GM23338 (cell line): ENCODE data around the gene HSH2D. TPM values are rescaled to one million over a fixed set of nuclear protein-coding genes. Genes with fewer than 3 reads are reported as not detected.

Experiments used
- ATAC-seq: fragments of 200-7000 bp; cut with Tn5 transposase; 3 replicates; pipeline ENCODE4 v1.9.1; 2020
- DNase-seq: peaks from one replicate; pipeline ENCODE4 v3.0.0-alpha.2; 2015; ENCODE audit warnings: low spot score
- H2AFZ ChIP-seq: fragments of 200-600 bp; sonication (generic); 2 replicates; pipeline ENCODE4 v1.8.0; 2016; ENCODE audit warnings: antibody characterized with exemption, mild to moderate bottlenecking, moderate library complexity
- H3F3A ChIP-seq: fragments of 200-600 bp; sonication (generic); replicated peaks from 2 replicates; pipeline ENCODE4 v1.8.0; 2017; ENCODE audit warnings: antibody characterized with exemption, mixed run types, low read depth
- H3K27ac ChIP-seq: fragments of 200-600 bp; sonication (generic); 2 replicates; pipeline ENCODE4 v1.6.1; 2016; ENCODE audit warnings: low read depth
- H3K27me3 ChIP-seq: fragments of 200-600 bp; sonication (generic); 2 replicates; pipeline ENCODE4 v1.8.0; 2016; ENCODE audit warnings: mild to moderate bottlenecking, mixed run types, moderate library complexity; ENCODE audit not compliant: insufficient read depth
- H3K36me3 ChIP-seq: fragments of 200-600 bp; sonication (generic); 2 replicates; pipeline ENCODE4 v1.8.0; 2016; ENCODE audit warnings: mild to moderate bottlenecking; ENCODE audit not compliant: insufficient read depth
- H3K4me1 ChIP-seq: fragments of 200-600 bp; sonication (generic); 2 replicates; pipeline ENCODE4 v1.8.0; 2016; ENCODE audit warnings: mild to moderate bottlenecking, moderate library complexity; ENCODE audit not compliant: insufficient read depth
- H3K4me2 ChIP-seq: fragments of 200-600 bp; sonication (generic); 2 replicates; pipeline ENCODE4 v1.7.1; 2017; ENCODE audit warnings: mixed run types
- H3K4me3 ChIP-seq: fragments of 200-600 bp; sonication (generic); 2 replicates; pipeline ENCODE4 v1.6.1; 2016; ENCODE audit warnings: mixed run types
- H3K79me2 ChIP-seq: fragments of 200-600 bp; sonication (generic); replicated peaks from 2 replicates; pipeline ENCODE4 v1.8.0; 2017; ENCODE audit warnings: mild to moderate bottlenecking; ENCODE audit not compliant: insufficient read depth
- H3K9me2 ChIP-seq: fragments of 200-600 bp; sonication (generic); 2 replicates; pipeline ENCODE4 v1.8.0; 2017; ENCODE audit not compliant: insufficient read depth
- H4K20me1 ChIP-seq: fragments of 200-600 bp; sonication (generic); replicated peaks from 2 replicates; pipeline ENCODE4 v1.8.0; 2017; ENCODE audit warnings: mild to moderate bottlenecking; ENCODE audit not compliant: insufficient read depth
- H3K27ac Mint-ChIP-seq: 2 replicates; pipeline ENCODE4 v1.8.0; 2020; ENCODE audit warnings: inconsistent platforms, mild to moderate bottlenecking, moderate library complexity, mixed read lengths
- H3K27me3 Mint-ChIP-seq: 3 replicates; pipeline ENCODE4 v1.8.0; 2022; ENCODE audit warnings: low read depth, mild to moderate bottlenecking, moderate library complexity, mixed read lengths, inconsistent platforms; ENCODE audit not compliant: insufficient read depth, poor library complexity
- H3K36me3 Mint-ChIP-seq: 3 replicates; pipeline ENCODE4 v1.8.0; 2021; ENCODE audit warnings: low read depth, mild to moderate bottlenecking, inconsistent platforms, moderate library complexity, mixed read lengths
- H3K4me1 Mint-ChIP-seq: 3 replicates; pipeline ENCODE4 v1.8.0; 2020; ENCODE audit warnings: mild to moderate bottlenecking, inconsistent platforms, mixed read lengths
- H3K4me3 Mint-ChIP-seq: 3 replicates; pipeline ENCODE4 v1.8.0; 2021; ENCODE audit warnings: moderate library complexity, mild to moderate bottlenecking, inconsistent platforms, mixed read lengths
- H3K9me3 Mint-ChIP-seq: 3 replicates; pipeline ENCODE4 v1.8.0; 2020; ENCODE audit warnings: moderate library complexity, mild to moderate bottlenecking, inconsistent platforms, mixed read lengths
- EZH2phosphoT487 ChIP-seq: fragments of 200-600 bp; sonication (generic); IDR thresholded peaks from one replicate; pipeline ENCODE4 v1.8.1; 2018; ENCODE audit warnings: antibody characterized with exemption; ENCODE audit not compliant: unreplicated experiment
- JUNB ChIP-seq: IDR thresholded peaks from one replicate; pipeline ENCODE4 v1.6.1; 2016; ENCODE audit warnings: antibody characterized with exemption; ENCODE audit not compliant: unreplicated experiment
- NANOG ChIP-seq: IDR thresholded peaks from 2 replicates; pipeline ENCODE4 v1.6.1; 2016; ENCODE audit warnings: antibody characterized with exemption, borderline replicate concordance
- REST ChIP-seq: IDR thresholded peaks from one replicate; pipeline ENCODE4 v1.6.1; 2018; ENCODE audit warnings: antibody characterized with exemption; ENCODE audit not compliant: unreplicated experiment
- STAT1 ChIP-seq: IDR thresholded peaks from one replicate; pipeline ENCODE4 v1.6.1; 2016; ENCODE audit warnings: antibody characterized with exemption; ENCODE audit not compliant: unreplicated experiment
- ZNF114 ChIP-seq: fragments of 250-450 bp; sonication (Bioruptor Pico); IDR thresholded peaks from 2 replicates; pipeline ENCODE4 v1.5.0; 2020; ENCODE audit warnings: mild to moderate bottlenecking, moderate library complexity
- ZNF462 ChIP-seq: fragments of 250-450 bp; sonication (Bioruptor Pico); IDR thresholded peaks from 2 replicates; pipeline ENCODE4 v1.5.0; 2020; ENCODE audit warnings: mild to moderate bottlenecking, moderate library complexity
- polyA plus RNA-seq: library from polyadenylated mRNA; unstranded; fragments of >200 nt; fragmentation: Nextera tagmentation; extraction: Ambion mirVana; gene quantifications from 2 replicates; pipeline ENCODE4 v1.2.1, GENCODE V29; 2016
- total RNA-seq: library from RNA; depleted of rRNA; stranded (reverse); fragments of >200 nt; shearing (Covaris generic); gene quantifications from 2 replicates; pipeline ENCODE4 v1.2.3, GENCODE V29; 2014

The HSH2D gene
- total and polyA plus RNA-seq, 2 experiments from 2014 or later: 0.81 to 1.4 TPM

- TF ChIP-seq ZNF462 (CRISPR knock-in tag) (no peak), REST (no peak)
Measured at GRCh38 chr19:16098416-16098768, 45.1 kb upstream of the HSH2D start (continued).

- 0 out of 2 replicates have a peak, but pooled peaks cover 10% of the 10 kb centered on the region for H4K20me1 ChIP-seq
- DNase-seq (no peak), ATAC-seq (no peak)
- H3K36me3 ChIP-seq: peaks cover 64% of the 10 kb centered on the region
- no peaks in the 10 kb centered on the region for H3K27me3 ChIP-seq
- H3K4me1 ChIP-seq: no peaks in the 10 kb centered on the region
- H3K27ac Mint-ChIP-seq: no peak overlapping the region
- H3K9me2 ChIP-seq: no peaks in the 10 kb centered on the region
- peaks cover 92% of the 10 kb centered on the region for H3K36me3 Mint-ChIP-seq
- 0 out of 2 replicates have a peak, but pooled peaks cover 3% of the 10 kb centered on the region for H3F3A ChIP-seq
- H3K27ac ChIP-seq: no peak overlapping the region
- 0 out of 2 replicates have a peak, but pooled peaks cover 4% of the 10 kb centered on the region for H3K79me2 ChIP-seq
- H3K9me3 Mint-ChIP-seq: no peaks in the 10 kb centered on the region
- H3K4me1 Mint-ChIP-seq: no peaks in the 10 kb centered on the region
- H3K27me3 Mint-ChIP-seq: peaks cover 6% of the 10 kb centered on the region
- H3K4me3 Mint-ChIP-seq: no peak overlapping the region
- no peak overlapping the region for H3K4me3 ChIP-seq
- no peak overlapping the region for H2AFZ ChIP-seq
- no peak overlapping the region for H3K4me2 ChIP-seq
- TF ChIP-seq STAT1 (no peak), ZNF462 (CRISPR knock-in tag) (no peak), NANOG (no peak), ZNF114 (CRISPR knock-in tag) (no peak), JUNB (no peak), EZH2phosphoT487 (no peak)
Measured at GRCh38 chr19:16098821-16099220, 44.7 kb upstream of the HSH2D start.
